HG03469 (cell line): ENCODE data around the gene FGGY.
"Not testable (repeated sequence)": the region's sequence is repeated elsewhere in the genome, so short reads cannot be mapped to it uniquely, and the experiment has no call there.

ENCODE experiments used
- ATAC-seq: cut with Tn5 transposase; IDR thresholded peaks from one replicate; pipeline ENCODE4 v1.9.1; 2021; ENCODE audit warnings: mild to moderate bottlenecking, moderate library complexity, moderate number of reproducible peaks; ENCODE audit not compliant: unreplicated experiment

FGGY gene

DNA sequence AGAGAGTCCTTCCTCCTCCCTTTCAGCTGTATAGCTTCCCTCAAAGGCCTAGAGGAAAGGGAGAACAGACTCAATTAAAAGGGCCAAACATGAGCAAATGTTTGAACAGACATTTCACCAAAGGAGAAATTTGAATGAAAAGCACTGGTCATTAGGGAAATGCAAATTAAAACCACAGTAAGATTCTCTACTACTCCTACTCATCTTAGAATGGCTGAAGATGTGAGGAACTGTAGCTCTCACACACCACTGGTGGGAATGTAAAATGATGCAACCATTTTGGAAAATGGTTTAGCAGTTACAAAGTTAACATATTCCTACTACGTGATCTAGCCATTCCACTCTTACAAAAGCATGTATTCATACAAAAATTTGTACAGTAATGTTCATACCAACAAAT, 264.9 kb downstream of the FGGY start:
- ATAC-seq, result no peak

DNA sequence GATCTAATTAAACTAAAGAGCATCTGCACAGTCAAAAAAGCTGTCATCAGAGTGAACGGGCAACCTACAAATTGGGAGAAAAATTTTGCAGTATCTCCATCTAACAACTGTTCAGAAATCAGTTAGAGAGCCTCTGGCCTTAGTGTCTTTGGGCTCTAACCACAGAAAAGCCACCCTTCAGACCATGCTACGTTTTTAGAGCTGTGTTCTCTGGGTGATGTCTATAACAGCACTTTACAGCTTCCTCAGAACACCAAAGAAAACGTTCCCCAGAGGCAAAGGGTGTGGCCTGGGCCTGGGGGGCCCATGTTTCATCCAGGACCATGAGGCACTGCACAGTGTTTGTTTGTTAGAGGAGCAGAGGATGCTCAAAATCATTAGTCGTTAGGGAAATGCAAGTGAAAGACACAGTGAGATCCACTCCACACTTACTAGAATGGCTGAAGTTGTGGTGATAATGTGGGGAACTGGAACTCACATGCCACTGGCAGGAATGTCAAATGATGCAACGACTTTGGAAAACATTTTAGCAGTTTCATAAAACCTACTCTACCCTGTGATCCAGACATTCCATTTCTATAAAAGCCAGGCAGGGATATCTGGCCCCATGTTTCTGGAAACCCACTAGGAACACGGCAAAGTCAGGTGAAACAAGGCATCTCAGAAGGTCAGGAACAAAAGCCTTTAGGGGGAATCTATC, 267.4 kb downstream of the FGGY start:
- no peak for ATAC-seq

DNA sequence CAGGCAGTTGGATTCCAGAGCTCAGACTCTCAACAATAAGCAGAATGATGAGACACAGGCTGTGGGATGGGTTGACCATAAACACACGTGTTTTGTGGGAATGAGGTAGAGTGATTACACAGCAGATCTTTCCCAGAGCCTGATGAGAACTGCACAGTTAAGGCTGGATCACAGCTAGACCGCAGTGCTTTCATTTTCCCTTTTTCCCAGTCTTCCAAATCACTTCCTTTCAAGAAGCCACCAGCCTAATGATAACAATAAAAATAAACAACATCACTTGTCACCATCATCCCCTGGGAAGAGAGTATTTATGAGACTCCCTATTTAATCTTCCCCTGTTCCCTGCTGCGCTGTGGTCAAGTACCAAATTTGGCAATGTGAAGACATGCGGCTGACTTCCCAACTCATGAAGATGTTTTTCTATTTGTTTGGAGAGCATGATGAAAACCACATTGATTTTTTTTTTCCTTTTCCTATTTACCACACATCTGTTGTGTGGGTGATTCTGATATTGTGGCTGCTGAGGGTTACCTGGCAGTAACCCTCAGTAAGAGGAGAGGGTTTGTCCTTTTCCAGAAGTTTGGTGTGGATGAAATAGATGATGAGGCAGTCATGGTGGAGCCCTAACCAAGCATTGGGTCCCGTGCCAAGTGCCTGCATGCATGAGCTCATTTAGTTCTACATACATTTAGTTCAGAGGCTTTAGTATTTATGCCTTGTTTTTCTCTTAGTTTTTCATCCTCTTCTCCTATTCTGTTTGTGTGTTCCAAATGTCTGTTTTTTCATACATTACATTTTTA, 268.9 kb downstream of the FGGY start:
- no peak for ATAC-seq

DNA sequence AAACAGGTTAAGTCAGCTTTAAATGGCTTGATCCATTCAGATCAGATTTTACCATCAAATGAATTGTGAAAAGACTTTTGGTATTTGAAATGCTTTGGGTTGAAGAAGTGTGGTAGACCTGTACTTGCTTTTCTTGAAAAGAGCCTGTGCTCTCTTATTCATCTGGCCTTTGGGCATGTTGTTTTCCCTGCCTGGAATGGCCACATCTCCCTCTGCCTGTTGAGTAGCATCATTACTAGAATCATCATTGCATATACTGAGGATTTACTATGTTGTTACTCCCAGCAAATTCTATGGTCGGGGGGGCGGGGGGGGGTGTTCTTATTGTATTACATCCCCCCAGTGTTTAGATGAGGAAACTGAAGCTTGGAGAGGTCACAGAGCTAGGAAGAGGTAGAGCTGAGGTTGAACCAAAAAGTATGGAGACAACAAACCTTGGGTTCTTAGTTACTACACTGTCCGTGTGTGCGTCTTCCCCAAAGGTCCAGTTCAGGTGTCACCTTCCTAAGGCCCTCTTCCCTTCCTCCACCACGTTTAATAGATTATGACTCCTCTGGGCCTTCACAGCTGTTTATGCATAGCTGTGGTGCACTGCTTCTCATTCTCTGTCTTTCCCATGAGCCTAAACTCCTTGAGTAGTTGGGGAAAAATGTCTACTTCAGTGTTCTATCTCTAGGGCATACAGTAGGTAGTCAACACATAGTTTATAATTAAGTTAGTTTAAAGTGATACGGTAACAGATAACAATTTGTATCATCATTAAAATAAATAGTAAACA, 271.5 kb downstream of the FGGY start:
- no peak for ATAC-seq

DNA sequence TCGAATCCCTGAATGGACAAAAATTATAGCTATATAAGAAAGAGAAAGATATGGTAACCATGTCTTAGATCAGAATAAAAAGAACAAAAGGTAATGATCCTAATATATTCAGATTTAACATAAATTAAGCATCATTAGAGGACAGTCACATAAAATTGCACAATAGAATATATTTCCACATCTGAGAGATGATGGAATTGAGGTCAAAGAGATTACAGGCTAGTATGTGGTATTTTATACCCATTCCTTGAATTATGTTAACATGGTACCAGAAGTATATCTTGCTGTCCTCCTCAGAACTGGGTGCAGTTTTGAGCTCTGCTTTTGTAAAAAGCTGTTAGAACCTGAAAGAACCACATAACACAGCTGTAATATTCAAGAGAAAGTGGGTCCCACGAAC, 272.3 kb downstream of the FGGY start:
- no peak for ATAC-seq

DNA sequence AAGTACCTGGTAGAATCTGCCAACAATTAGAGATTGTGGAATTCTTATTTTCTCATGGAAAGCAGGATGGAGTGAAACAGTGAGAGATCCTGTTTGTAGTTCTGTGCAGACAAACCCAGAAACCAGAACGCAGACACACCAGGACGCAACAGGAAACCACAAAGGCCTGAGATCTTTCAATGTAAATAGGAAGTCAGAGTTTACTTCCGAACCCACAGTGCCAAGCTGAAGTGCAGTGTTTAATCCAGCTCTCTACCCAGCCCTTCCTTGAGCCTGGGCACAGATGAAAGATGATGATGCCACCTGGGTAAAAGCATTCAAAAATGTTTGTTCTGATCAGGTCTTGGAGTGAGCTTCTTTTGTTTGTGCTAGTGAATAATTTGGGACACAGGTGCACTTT, 273.6 kb downstream of the FGGY start:
- peak; percentile 60 for ATAC-seq

DNA sequence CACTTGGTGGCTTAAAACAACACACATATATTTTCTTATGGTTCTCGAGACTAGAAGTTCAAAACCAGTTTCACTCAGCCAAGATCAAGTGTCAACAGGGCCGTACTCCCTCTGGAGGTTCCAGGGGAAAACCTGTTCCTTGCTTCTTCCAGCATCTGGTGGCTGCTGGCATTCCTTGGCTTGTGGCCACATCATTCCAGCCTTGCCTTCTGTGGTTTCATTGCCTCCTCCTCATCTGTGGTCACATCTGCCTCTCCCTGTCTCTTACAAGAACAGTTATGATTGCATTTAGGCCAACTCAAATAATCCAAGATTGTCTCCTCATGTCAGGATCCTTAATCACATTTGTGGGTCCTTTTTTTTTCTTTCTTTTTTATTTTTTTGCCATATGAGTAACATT, 277.2 kb downstream of the FGGY start:
- ATAC-seq, result no peak

DNA sequence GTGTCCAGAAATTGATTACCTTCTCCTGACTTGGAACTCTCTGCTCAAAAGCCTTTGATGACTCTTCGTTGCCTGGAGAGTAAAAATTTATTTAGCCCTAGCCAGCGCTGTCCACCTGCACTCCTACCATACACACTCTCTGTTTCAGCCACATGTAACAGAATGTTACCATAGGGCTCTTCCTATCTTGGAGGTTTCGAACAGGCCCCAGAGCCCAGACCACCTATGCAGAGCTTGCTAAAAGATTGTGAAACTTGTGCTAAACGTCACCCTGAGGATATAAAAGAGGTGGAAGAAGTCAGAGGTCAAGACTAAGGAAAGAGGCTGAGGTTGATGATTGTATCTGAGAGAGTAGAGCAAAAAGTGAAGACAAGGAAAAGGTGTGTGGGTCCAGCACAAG, 280.9 kb downstream of the FGGY start:
- no peak for ATAC-seq

DNA sequence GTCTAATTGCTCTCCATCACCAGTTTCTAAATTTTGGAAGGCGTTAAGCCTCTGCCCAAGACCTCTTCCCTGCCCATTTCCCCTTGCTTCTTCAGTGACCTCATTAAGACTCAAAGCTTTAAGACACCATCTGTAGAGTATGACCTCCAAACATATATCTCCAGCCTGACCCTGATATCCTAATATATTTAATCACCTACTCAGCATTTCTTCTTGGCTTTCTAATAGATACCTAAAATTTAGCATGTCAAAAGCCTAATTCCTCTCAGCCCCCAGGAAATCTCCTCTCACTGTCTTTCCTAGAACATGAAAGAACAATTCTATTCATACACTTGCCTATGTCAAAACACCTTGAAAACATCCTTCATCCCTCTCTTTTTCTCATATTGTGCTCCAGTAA, 282.3 kb downstream of the FGGY start:
- no peak for ATAC-seq

DNA sequence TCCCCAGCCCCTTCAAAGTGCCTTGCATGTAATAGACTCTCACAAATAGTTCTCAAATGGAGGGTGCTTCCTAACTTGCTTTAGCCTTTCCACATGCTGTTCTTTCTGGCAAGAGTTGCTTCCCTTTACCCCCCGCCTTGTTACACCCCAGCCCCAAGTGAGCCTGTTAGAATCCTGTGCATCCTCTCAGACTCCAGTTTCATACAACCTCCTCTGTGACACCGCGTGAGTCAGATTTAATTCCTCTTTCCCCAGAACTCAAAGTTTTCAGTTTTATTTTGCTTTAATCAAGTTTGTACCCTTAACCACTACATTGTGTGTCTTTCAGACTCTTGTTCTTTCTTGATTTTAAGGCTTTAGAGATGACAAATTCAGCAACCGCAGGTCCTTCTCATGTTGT, 283.4 kb downstream of the FGGY start:
- ATAC-seq, result no peak

DNA sequence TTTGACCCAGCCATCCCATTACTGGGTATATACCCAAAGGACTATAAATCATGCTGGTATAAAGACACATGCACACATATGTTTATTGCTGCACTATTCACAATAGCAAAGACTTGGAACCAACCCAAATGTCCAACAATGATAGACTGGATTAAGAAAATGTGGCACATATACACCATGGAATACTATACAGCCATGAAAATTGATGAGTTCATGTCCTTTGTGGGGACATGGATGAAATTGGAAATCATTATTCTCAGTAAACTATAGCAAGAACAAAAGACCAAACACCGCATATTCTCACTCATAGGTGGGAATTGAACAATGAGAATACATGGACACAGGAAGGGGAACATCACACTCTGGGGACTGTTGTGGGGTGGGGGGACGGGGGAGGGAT, 295.5 kb downstream of the FGGY start:
- ATAC-seq, result not testable (repeated sequence)

DNA sequence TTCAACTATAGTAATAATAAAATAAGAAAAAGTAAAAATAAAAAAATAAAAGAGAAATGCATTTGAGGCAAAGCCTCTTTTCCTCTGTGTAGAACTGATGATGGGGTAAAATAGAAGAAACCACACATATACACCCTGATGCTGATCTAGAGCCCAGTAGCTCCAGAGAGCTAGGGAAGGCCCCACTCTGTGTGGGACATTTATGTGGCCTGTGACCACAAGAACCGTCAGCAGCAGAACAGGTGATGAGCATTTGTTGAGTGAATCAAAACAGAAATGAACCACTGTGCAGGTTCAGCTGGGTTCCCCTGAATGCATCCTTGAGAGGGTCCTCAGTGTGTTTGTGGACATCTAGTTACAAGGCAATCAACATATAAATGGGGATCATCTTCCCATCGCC, 296.0 kb downstream of the FGGY start:
- no peak for ATAC-seq

DNA sequence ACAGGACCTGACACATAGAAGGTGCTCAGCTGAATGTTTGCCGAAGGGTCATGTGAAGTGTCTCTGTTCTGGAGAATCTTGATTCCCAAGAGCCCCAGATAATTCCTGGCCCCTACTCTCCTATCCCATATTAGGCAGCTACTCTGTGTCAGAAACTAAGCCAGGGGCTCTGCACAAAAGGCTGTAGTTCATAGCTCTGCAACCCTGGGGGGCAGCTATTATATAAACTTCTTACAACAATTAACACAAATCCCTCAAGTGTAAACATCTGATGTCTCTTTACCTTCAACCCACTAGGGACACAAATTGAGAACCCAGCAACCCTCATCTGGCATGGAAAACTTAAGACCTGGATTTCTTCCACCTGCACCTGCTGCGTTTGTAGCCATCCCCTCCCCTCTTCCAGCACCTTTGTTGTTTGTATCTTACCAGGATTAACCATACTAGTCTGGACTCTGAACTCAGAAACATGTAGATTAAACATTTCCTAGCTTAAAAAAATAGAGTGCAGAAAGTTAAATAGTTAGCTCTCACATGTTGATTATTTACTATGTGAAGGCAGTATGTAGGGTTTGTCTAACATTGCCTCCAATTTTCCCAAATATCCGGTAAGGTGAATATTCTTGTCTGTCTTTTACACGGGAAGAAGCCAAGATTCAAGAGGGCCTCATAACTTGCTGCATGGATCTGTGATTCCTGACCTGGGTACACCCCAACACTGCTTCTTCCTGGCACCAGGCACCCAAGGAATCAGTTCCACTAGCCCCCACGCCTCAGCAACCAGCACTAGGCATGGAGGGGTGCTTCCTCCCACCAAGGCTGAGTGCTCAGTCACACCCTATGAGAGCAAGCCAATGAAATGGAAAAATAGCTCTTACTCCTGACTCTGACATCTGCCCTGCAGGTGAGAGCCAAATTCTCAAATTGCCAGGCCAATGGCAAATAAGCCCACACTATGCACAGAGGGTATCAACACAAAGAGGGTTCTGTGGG, 297.2 kb downstream of the FGGY start:
- ATAC-seq, result no peak

DNA sequence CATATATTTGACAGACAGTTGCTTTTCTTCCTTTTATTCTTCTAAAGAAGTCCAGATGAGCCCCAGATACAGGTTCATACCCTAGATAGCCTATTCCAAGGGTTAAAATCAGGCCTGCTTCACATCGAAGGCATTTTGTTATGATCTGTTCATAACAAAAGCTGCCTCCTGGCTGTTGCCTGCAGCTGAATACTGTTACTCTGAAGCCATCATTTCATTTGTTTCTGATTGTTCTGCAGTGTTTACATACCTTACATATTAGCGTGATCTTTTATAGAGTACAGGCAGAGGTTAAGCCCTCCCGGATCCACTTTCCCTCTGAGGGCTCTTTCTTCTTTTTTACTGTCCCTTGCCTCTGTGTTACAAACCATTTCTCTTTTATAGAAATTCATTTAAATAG, 298.9 kb downstream of the FGGY start:
- ATAC-seq, result no peak

DNA sequence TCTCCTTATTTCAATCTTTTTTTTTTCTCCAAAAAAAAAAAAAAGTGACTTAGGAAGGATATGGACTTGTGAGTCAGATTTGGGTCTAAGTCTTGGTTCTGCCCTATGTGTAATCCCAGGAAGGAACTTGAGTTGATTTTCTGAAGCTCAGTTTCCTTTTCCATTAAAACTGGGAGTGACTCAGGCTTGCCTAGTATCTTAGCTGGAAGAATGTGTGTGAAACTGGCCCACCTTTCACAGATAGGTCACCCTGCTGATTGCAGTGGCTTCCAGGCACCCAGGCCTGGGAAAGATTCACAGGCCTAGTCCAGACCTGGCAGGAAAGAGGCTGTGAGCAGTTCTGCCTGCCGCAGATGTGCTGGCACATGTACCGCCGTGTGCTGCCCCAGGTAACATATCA, 299.5 kb downstream of the FGGY start:
- no peak for ATAC-seq

DNA sequence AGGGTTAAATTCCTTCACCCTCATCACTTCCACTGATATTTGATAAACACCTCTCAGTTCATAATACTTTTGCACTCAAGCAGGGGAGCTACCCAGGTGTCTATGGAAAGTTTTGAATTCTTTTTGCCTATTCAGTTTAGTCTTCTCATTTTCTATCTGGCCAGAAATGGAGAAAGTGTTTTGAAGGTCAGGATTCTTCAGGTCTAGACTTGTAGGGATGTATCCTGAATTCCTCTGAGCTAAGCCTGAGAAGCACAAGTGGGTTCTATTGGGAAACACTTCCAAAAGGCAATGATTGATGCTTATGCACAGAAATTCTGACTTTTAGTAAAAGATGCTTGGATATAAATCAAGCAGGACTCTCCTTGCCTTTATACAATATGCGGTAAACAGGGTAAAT, 300.1 kb downstream of the FGGY start:
- ATAC-seq, result no peak

DNA sequence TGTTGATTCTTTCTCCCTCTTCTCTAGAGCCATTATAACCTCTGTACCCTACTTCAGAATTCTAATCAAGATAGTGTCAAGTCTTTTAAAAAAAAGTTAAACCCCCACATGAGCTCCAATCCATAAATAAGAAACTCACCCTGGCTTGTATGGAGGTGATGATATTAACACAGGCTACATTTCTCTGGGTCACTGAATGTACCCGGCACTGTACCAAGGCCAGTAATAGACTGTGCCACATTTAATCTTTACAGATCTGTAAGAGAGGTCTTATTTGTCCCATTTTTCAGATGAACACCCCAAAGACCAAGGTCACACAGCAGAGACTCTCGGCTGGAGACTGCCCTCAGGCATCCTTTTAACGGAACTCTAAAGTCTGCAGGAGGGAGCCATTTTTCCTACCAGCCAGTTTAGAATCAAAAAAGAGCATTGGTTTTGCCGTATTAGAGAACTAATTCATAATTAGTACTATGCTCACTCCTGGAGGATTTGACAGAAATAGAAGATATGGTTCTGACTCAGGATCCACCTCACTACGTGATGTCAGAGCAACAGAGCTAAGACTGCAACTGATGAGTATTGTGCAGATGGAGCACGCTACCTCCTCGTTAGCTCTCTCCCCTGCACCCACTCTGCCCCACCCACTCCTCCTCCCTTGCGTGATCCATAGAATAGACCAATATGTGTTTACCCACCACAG, 300.7 kb downstream of the FGGY start:
- no peak for ATAC-seq

DNA sequence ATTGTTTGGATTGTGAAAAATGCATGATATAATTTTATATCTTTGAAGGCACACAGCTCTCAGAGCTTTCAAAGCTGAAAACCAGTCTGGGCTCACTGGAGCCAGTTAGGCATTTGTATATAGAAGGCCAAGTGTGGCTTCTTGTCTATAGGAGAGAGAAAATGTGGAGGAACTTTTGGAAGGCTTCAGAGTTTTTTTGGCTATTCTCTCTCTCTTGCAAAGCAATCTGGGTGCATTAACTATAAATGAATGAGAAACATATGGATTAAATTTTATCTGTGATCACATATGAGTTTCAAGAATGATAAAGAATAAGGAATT, 301.2 kb downstream of the FGGY start:
- ATAC-seq, result no peak

DNA sequence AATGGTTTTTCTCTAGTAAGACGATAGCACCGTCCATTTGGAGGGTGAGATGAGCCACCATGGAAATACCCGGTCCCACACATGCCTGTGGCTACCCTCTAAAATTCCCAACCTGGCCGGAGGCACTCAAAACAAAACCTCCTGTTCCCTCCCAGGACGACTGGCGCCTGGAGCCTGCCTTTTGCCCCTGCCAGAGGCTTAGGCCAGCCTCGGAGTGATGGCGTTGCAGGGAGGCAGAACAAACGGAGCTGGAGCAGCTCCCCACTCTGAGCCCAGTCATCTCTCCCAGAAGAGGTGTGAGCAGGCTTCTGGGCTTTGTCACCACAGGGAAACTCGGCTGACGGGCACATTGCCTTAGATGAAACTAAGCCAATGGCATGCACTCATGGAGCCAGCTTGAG, 304.1 kb downstream of the FGGY start:
- no peak for ATAC-seq

DNA sequence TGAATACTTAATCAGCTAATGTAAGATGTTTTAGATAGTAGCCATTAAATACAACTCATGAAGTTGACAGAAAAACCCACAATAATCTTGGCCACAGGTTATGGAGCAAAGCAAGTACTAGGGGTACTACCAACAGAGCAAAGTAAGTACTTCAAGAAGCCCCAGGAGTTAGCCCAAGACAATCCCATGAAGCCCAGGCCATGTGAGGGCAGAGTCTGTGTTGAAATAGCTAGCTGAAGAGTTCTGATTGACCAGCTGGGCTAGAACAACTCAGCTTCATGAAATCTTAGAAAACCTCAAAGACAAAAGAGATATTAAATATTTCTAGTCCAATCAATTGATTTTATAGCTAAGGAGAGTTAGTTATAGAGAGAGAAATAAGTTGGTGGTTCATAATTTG, 304.9 kb downstream of the FGGY start:
- no peak for ATAC-seq
